Measurements from ENCODE around the gene CNIH1.

CNIH1 gene

GRCh38 chr14:54377501-54377900 is 63.7 kb downstream of the CNIH1 start:
- DNase-seq, result no peak

- no peak for DNase-seq
Observed at GRCh38 chr14:54374117-54374884, 66.9 kb downstream of the CNIH1 start.
